DOHH2 (cell line): ENCODE results near the gene AGBL1.

ENCODE experiments used
- EZH2phosphoT487 ChIP-seq: fragments of 200-600 bp; sonication (generic); IDR thresholded peaks from 2 replicates; pipeline ENCODE4 v1.6.1; 2017; ENCODE audit warnings: borderline replicate concordance, mild to moderate bottlenecking, antibody characterized with exemption, low read length, moderate library complexity, mixed read lengths
- TF ChIP-seq, protein P1 (sequence below): fragments of 200-600 bp; sonication (generic); IDR thresholded peaks from one replicate; pipeline ENCODE4 v1.5.1; 2014; ENCODE audit warnings: antibody characterized with exemption, mild to moderate bottlenecking, low read depth, low read length; ENCODE audit not compliant: poor library complexity, severe bottlenecking

DNA sequence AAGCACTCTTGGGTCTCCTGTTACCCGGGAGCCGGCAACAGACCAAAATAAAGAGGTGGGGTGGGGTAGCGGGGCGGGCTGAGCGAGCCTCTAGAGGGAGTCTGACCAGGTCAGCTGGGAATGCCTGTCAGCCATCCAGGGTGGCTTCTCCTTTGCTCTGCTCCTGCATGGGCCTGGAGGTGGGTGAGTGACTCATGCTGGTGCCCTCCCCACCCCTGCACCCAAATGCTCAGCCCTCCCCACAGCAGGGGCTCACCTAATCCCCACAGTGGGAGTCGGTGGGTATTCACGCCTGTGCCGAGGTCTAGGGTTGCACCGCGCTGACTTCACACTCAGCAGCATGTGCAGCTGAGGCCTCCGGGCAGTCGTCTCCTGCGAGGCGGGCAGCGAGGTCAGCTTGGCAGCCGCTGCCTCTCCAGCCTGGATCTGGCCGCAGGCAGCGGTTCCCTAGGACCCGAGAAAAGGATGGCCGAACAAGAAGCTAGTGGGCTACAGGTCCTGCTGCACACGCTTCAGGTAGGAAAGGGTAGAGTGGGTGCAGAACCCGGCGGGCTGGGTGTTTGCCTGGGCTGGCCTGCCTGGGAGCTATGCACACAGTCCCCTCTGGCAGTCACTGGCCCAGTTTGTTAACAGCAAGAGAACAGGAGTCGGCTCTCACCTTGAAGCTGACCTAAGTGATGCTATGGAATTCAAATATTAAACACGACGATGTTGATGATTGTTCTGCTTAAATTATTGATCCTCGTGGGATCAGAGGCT, at the start of gene AGBL1:
- TF ChIP-seq, protein P1, sequence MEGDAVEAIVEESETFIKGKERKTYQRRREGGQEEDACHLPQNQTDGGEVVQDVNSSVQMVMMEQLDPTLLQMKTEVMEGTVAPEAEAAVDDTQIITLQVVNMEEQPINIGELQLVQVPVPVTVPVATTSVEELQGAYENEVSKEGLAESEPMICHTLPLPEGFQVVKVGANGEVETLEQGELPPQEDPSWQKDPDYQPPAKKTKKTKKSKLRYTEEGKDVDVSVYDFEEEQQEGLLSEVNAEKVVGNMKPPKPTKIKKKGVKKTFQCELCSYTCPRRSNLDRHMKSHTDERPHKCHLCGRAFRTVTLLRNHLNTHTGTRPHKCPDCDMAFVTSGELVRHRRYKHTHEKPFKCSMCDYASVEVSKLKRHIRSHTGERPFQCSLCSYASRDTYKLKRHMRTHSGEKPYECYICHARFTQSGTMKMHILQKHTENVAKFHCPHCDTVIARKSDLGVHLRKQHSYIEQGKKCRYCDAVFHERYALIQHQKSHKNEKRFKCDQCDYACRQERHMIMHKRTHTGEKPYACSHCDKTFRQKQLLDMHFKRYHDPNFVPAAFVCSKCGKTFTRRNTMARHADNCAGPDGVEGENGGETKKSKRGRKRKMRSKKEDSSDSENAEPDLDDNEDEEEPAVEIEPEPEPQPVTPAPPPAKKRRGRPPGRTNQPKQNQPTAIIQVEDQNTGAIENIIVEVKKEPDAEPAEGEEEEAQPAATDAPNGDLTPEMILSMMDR: no peak
- no peak for TF ChIP-seq EZH2phosphoT487
